ENCODE data around the gene ICA1L.

ICA1L gene

GRCh38 chr2:202773301-202773973, 98.1 kb downstream of the ICA1L start:
- TF ChIP-seq, protein P1, sequence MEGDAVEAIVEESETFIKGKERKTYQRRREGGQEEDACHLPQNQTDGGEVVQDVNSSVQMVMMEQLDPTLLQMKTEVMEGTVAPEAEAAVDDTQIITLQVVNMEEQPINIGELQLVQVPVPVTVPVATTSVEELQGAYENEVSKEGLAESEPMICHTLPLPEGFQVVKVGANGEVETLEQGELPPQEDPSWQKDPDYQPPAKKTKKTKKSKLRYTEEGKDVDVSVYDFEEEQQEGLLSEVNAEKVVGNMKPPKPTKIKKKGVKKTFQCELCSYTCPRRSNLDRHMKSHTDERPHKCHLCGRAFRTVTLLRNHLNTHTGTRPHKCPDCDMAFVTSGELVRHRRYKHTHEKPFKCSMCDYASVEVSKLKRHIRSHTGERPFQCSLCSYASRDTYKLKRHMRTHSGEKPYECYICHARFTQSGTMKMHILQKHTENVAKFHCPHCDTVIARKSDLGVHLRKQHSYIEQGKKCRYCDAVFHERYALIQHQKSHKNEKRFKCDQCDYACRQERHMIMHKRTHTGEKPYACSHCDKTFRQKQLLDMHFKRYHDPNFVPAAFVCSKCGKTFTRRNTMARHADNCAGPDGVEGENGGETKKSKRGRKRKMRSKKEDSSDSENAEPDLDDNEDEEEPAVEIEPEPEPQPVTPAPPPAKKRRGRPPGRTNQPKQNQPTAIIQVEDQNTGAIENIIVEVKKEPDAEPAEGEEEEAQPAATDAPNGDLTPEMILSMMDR (conservative IDR thresholded peaks at IDR 0.05; ENCODE audit: low read length): no peak
- DNase-seq (ENCODE audit: low read depth): no peak
- no peak overlapping the region for H3K4me3 ChIP-seq (ENCODE audit: low read length)

GRCh38 chr2:202771741-202772460, 99.7 kb downstream of the ICA1L start:
- DNase-seq (ENCODE audit: low read depth): peak; percentile 11
- no peak overlapping the region for H3K4me3 ChIP-seq (ENCODE audit: low read length)
- TF ChIP-seq, protein P1 (conservative IDR thresholded peaks at IDR 0.05; ENCODE audit: low read length): no peak

DNA sequence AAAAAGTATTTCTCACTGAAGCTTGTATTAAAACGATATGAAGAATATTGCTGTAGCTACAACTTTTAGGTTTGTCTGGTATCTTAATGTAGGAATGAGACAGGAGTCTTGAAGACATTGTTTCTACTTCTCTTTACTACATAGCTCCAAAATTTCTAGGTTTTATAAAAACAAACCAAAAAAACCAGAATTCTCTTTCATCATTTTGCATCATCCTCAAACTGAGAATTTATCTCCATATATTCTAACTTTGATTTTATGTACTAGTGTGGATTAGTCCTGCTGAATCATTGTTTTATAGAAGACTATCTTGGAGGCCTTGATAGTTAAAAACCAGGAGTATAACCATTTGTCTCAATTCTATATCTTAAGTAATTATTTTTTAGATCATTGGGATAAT, 100.2 kb downstream of the ICA1L start:
- no peak for DNase-seq (ENCODE audit: low read depth)
- H3K4me3 ChIP-seq (ENCODE audit: low read length): no peak overlapping the region
- TF ChIP-seq, protein P1 (conservative IDR thresholded peaks at IDR 0.05; ENCODE audit: low read length): no peak

- TF ChIP-seq, protein P1 (conservative IDR thresholded peaks at IDR 0.05; ENCODE audit: low read length): no peak
- H3K4me3 ChIP-seq (ENCODE audit: low read length): no peak overlapping the region
- no peak for DNase-seq (ENCODE audit: low read depth)
Observed at GRCh38 chr2:202769201-202769600, 102.4 kb downstream of the ICA1L start.

GRCh38 chr2:202768273-202768672, 103.3 kb downstream of the ICA1L start:
- TF ChIP-seq, protein P1 (conservative IDR thresholded peaks at IDR 0.05; ENCODE audit: low read length): no peak

DNA sequence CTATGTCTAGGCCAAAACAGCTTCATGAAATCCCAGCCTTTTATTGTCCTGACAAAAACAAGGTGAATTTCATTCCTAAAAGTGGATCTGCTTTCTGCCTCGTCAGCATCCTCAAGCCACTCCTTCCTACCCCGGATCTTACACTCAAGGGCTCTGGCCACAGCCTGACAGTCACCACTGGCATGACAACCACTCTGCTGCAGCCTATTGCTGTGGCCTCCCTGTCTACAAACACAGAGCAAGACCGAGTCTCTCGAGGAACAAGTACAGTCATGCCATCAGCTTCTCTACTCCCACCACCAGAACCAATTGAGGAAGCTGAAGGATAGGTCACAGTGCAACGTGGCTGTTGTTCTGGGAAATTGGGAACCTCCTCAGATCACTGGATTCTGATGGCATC, 106.1 kb downstream of the ICA1L start:
- TF ChIP-seq, protein P1 (conservative IDR thresholded peaks at IDR 0.05; ENCODE audit: low read length): no peak
- DNase-seq (ENCODE audit: low read depth): no peak
- no peak overlapping the region for H3K4me3 ChIP-seq (ENCODE audit: low read length)

More at GRCh38 chr2:202768273-202768672, 103.3 kb downstream of the ICA1L start:
- no peak overlapping the region for H3K4me3 ChIP-seq (ENCODE audit: low read length)
- no peak for DNase-seq (ENCODE audit: low read depth)

- TF ChIP-seq, protein P1 (conservative IDR thresholded peaks at IDR 0.05; ENCODE audit: low read length): no peak
- no peak overlapping the region for H3K4me3 ChIP-seq (ENCODE audit: low read length)
- DNase-seq (ENCODE audit: low read depth): no peak
Observed at GRCh38 chr2:202764991-202765390, 106.6 kb downstream of the ICA1L start.
